IMR-90 (cell line): ENCODE data around the gene SCG5. TPM values are rescaled to one million over a fixed set of nuclear protein-coding genes. Genes with fewer than 3 reads are reported as not detected.

Experiments
- ATAC-seq: fragments of 200-7000 bp; cut with Tn5 transposase; 2 replicates; pipeline ENCODE4 v1.9.1; 2020; ENCODE audit warnings: low read depth, mild to moderate bottlenecking, moderate library complexity
- BruUV-seq: library from RNA; stranded (reverse); fragments of 400-500 nt; replicated peaks from 2 replicates; lab custom pipeline; 2021; lab: Mats Ljungman, UMichigan
- CTCF ChIA-PET: fragments of 300-600 bp; formaldehyde crosslinking; extraction: SDS; loops from one replicate; lab custom pipeline; 2021; ENCODE audit warnings: antibody characterized with exemption; lab: Yijun Ruan, JAX
- POLR2A ChIA-PET: fragments of 300-600 bp; sonication (Branson Sonifier 250); formaldehyde crosslinking; loops from one replicate; lab custom pipeline; 2022; ENCODE audit warnings: antibody characterized with exemption; ENCODE audit not compliant: unreplicated experiment; lab: Charles Lee
- DNase-seq: peaks from one replicate; pipeline ENCODE4 v3.0.0; 2013
- H2AFZ ChIP-seq: replicated peaks from 2 replicates; pipeline ENCODE3; 2013; ENCODE audit warnings: low read length, mild to moderate bottlenecking; ENCODE audit not compliant: poor library complexity
- H2AK5ac ChIP-seq: 2 replicates; pipeline ENCODE4 v1.6.1; 2013; ENCODE audit warnings: low read depth, low read length, inconsistent platforms
- H2AK9ac ChIP-seq: replicated peaks from 2 replicates; pipeline ENCODE3; 2013; ENCODE audit warnings: mild to moderate bottlenecking, low read depth, low read length, moderate library complexity; ENCODE audit not compliant: poor library complexity
- H2BK120ac ChIP-seq: 2 replicates; pipeline ENCODE4 v1.6.1; 2013; ENCODE audit warnings: low read depth, low read length, inconsistent platforms
- H2BK15ac ChIP-seq: 3 replicates; pipeline ENCODE4 v1.6.1; 2013; ENCODE audit warnings: low read depth, low read length, inconsistent platforms
- H2BK20ac ChIP-seq: 2 replicates; pipeline ENCODE4 v1.6.1; 2013; ENCODE audit warnings: low read depth, mild to moderate bottlenecking, inconsistent platforms, low read length, moderate library complexity
- H2BK5ac ChIP-seq: 2 replicates; pipeline ENCODE4 v1.6.1; 2013; ENCODE audit warnings: mild to moderate bottlenecking, low read depth, low read length, inconsistent platforms; ENCODE audit not compliant: poor library complexity, severe bottlenecking
- H3K14ac ChIP-seq: replicated peaks from 2 replicates; pipeline ENCODE4 v1.6.1; 2013; ENCODE audit warnings: low read depth, low read length, inconsistent platforms
- H3K18ac ChIP-seq: 2 replicates; pipeline ENCODE4 v1.6.1; 2013; ENCODE audit warnings: low read depth, low read length, control low read depth
- H3K23ac ChIP-seq: 2 replicates; pipeline ENCODE4 v1.6.1; 2013; ENCODE audit warnings: low read depth, low read length, inconsistent platforms
- H3K27ac ChIP-seq: 2 replicates; pipeline ENCODE4 v1.5.1; 2013; ENCODE audit warnings: mild to moderate bottlenecking, control low read depth, low read length; ENCODE audit not compliant: insufficient read depth
- H3K27me3 ChIP-seq: 2 replicates; pipeline ENCODE4 v1.6.1; 2013; ENCODE audit warnings: low read length; ENCODE audit not compliant: control insufficient read depth, insufficient read depth
- H3K36me3 ChIP-seq: 2 replicates; pipeline ENCODE4 v1.6.1; 2013; ENCODE audit warnings: low read length, mixed read lengths; ENCODE audit not compliant: control insufficient read depth, insufficient read depth
- H3K4ac ChIP-seq: 2 replicates; pipeline ENCODE4 v1.6.1; 2013; ENCODE audit warnings: low read depth, low read length, inconsistent platforms
- H3K4me1 ChIP-seq: 2 replicates; pipeline ENCODE4 v1.6.1; 2013; ENCODE audit warnings: low read length, mixed read lengths; ENCODE audit not compliant: control insufficient read depth, insufficient read depth
- H3K4me2 ChIP-seq: 2 replicates; pipeline ENCODE4 v1.6.1; 2013; ENCODE audit warnings: low read depth, mild to moderate bottlenecking, control low read depth, low read length, moderate library complexity
- H3K4me3 ChIP-seq: 2 replicates; pipeline ENCODE4 v1.5.1; 2013; ENCODE audit warnings: low read depth, mild to moderate bottlenecking, control low read depth, low read length, moderate library complexity; ENCODE audit not compliant: insufficient read depth
- H3K56ac ChIP-seq: 2 replicates; pipeline ENCODE4 v1.6.1; 2013; ENCODE audit warnings: low read length, inconsistent platforms; ENCODE audit not compliant: insufficient read depth; ENCODE audit errors: extremely low read depth
- H3K79me1 ChIP-seq, 2 experiments: 2 replicates each; pipeline ENCODE4 v1.6.1; 2013; ENCODE audit warnings: low read length in 2 of 2, inconsistent platforms in 1 of 2, low read depth in 1 of 2
- H3K9ac ChIP-seq: 2 replicates; pipeline ENCODE4 v1.6.1; 2013; ENCODE audit warnings: low read depth, low read length, control low read depth
- H3K9me1 ChIP-seq: 2 replicates; pipeline ENCODE4 v1.6.1; 2013; ENCODE audit warnings: low read length, inconsistent platforms; ENCODE audit not compliant: insufficient read depth
- H3K9me3 ChIP-seq: 2 replicates; pipeline ENCODE4 v1.6.1; 2013; ENCODE audit warnings: low read length; ENCODE audit not compliant: control insufficient read depth, insufficient read depth
- H4K20me1 ChIP-seq: 2 replicates; pipeline ENCODE4 v1.6.1; 2013; ENCODE audit warnings: low read length, inconsistent platforms; ENCODE audit not compliant: insufficient read depth
- H4K5ac ChIP-seq: 2 replicates; pipeline ENCODE4 v1.6.1; 2013; ENCODE audit warnings: mild to moderate bottlenecking, low read depth, low read length, control low read depth
- H4K8ac ChIP-seq, 2 experiments: 2 replicates each; pipeline ENCODE4 v1.6.1; 2013; ENCODE audit warnings: low read depth in 2 of 2, low read length in 2 of 2, control low read depth in 1 of 2, inconsistent platforms in 1 of 2
- H4K91ac ChIP-seq: 2 replicates; pipeline ENCODE4 v1.6.1; 2013; ENCODE audit warnings: low read depth, low read length, inconsistent platforms; ENCODE audit not compliant: insufficient read depth
- BHLHE40 ChIP-seq: fragments of 150-350 bp; IDR thresholded peaks from 2 replicates; pipeline ENCODE4 v1.6.1; 2016; ENCODE audit warnings: mild to moderate bottlenecking, low read depth, low read length
- CEBPB ChIP-seq: IDR thresholded peaks from 2 replicates; pipeline ENCODE4 v1.6.1; 2012; ENCODE audit warnings: low read depth, low read length, improper control_type of control experiment
- FOS ChIP-seq: fragments of 150-350 bp; IDR thresholded peaks from 2 replicates; pipeline ENCODE4 v1.6.1; 2016; ENCODE audit warnings: low read depth, low read length
- MAZ ChIP-seq: IDR thresholded peaks from 2 replicates; pipeline ENCODE4 v1.6.1; 2012; ENCODE audit warnings: low read depth, mild to moderate bottlenecking, low read length, improper control_type of control experiment, moderate library complexity, borderline replicate concordance
- MXI1 ChIP-seq: IDR thresholded peaks from 2 replicates; pipeline ENCODE4 v1.6.1; 2012; ENCODE audit warnings: low read depth, mild to moderate bottlenecking, low read length, moderate library complexity, borderline replicate concordance
- NFE2L2 ChIP-seq: fragments of 150-350 bp; IDR thresholded peaks from 2 replicates; pipeline ENCODE4 v1.6.1; 2016; ENCODE audit warnings: low read depth, mild to moderate bottlenecking, low read length
- POLR2A ChIP-seq: IDR thresholded peaks from 2 replicates; pipeline ENCODE4 v1.6.1; 2012; ENCODE audit warnings: mild to moderate bottlenecking, low read depth, low read length
- RAD21 ChIP-seq: IDR thresholded peaks from 2 replicates; pipeline ENCODE4 v1.6.1; 2012; ENCODE audit warnings: low read length, improper control_type of control experiment
- RCOR1 ChIP-seq: IDR thresholded peaks from 2 replicates; pipeline ENCODE4 v1.6.1; 2012; ENCODE audit warnings: mild to moderate bottlenecking, low read length, improper control_type of control experiment; ENCODE audit not compliant: insufficient replicate concordance
- SMC3 ChIP-seq: fragments of 150-350 bp; IDR thresholded peaks from 2 replicates; pipeline ENCODE4 v1.6.1; 2016; ENCODE audit warnings: low read depth, mild to moderate bottlenecking, antibody characterized with exemption, low read length, moderate library complexity
- USF2 ChIP-seq: fragments of 150-350 bp; IDR thresholded peaks from 2 replicates; pipeline ENCODE4 v1.6.1; 2017; ENCODE audit warnings: mild to moderate bottlenecking, antibody characterized with exemption, low read length, low read depth
- WGBS, 2 experiments: methylation state at CpG; one replicate each; pipeline versions ENCODE4 v1.1.5 to v1.1.7; 2013; ENCODE audit warnings: missing lambda C conversion rate in 2 of 2; ENCODE audit not compliant: insufficient read length in 1 of 2; ENCODE audit errors: extremely low coverage in 2 of 2; 5-methylcytosine and 5-hydroxymethylcytosine counted together
- dilution Hi-C: fragments of 300-500 bp; cut with HindIII; formaldehyde crosslinking; loops from one replicate; pipeline ENCODE4 v1.14.3; 2018; ENCODE audit warnings: low sequenced_read_pairs; ENCODE audit not compliant: unreplicated experiment
- in situ Hi-C: fragments of 300-500 bp; cut with MboI; formaldehyde crosslinking; loops from 3 replicates; pipeline ENCODE4 v1.14.3; 2019; ENCODE audit warnings: low sequenced_read_pairs, inconsistent platforms, mixed read lengths
- intact Hi-C: fragments of 100-400 bp; cut with micrococcal nuclease; formaldehyde crosslinking; loops from 2 replicates; pipeline ENCODE4 v1.10.0; 2022
- polyA plus RNA-seq, 3 experiments: library from polyadenylated mRNA; depleted of rRNA; stranded (reverse); fragments of >200 nt; gene quantifications; 2 replicates each; pipeline ENCODE4 v1.2.3, GENCODE V29; 2012; ENCODE audit warnings: low replicate concordance in 1 of 3
- total RNA-seq: library from RNA; depleted of rRNA; stranded (reverse); fragments of >200 nt; gene quantifications from 2 replicates; pipeline ENCODE4 v1.2.3, GENCODE V29; 2012
- TF ChIP-seq, protein P1 (sequence below): conservative IDR thresholded peaks from 2 replicates; pipeline ENCODE4 v1.5.1; 2012; ENCODE audit warnings: mild to moderate bottlenecking, low read depth, low read length, improper control_type of control experiment
- TF ChIP-seq, protein P2 (sequence below): fragments of 150-350 bp; IDR thresholded peaks from 2 replicates; pipeline ENCODE4 v1.6.1; 2016; ENCODE audit warnings: low read depth, mild to moderate bottlenecking, low read length, moderate library complexity, borderline replicate concordance

SCG5 gene
- total and polyA plus RNA-seq, 2 of the 4 experiments (the other 2 are of a cell fraction), result 7.9 to 16.8 TPM

- Histone ChIP-seq H2AFZ (no peak overlapping the region), H4K8ac (no peak overlapping the region), H3K14ac (peak overlapping the region; percentile 46; the same call in 1 of the 2 replicates), H2BK20ac (peak overlapping the region; percentile 70), H3K18ac (peak overlapping the region; percentile 27; the same call in 1 of the 2 replicates), H3K4ac (peak overlapping the region; percentile 61; the same call in 1 of the 2 replicates), H3K79me1 (peaks cover 0 to 5% of the 10 kb centered on the region in 2 experiments; a peak in 1 of 4 replicates), H3K56ac (no peak overlapping the region), H4K5ac (no peak overlapping the region; the same call in none of the 2 replicates), H3K9me1 (no peaks in the 10 kb centered on the region), H3K4me2 (no peak overlapping the region), H3K4me3 (no peak overlapping the region), H2BK15ac (peak overlapping the region; percentile 68; the same call in 1 of the 3 replicates), H3K9ac (no peak overlapping the region), H2AK5ac (peak overlapping the region; percentile 78), H4K20me1 (no peaks in the 10 kb centered on the region), H4K91ac (peak overlapping the region; percentile 43; the same call in 1 of the 2 replicates), H3K27me3 (no peaks in the 10 kb centered on the region), H2BK120ac (peak overlapping the region; percentile 36), H3K36me3 (no peaks in the 10 kb centered on the region), H3K23ac (0 out of 2 replicates have a peak overlapping the region, but pooled peaks have one; percentile 48), H3K9me3 (no peaks in the 10 kb centered on the region), H3K4me1 (peaks cover 8% of the 10 kb centered on the region), H2AK9ac (no peak overlapping the region), H2BK5ac (no peak overlapping the region), H3K27ac (no peak overlapping the region)
- intact Hi-C loops, result no loop called here
- 86% methylated on average over 7 of the region's 29 CpGs; no CpG with 5 or more reads in 1 of the 2 experiments for WGBS, 2 experiments
- DNase-seq (no peak), ATAC-seq (no peak)
- POLR2A ChIA-PET, result no interaction called here
- CTCF ChIA-PET, result interaction anchor here (1.0 kb wide), 1 partner anchor 9 kb away, joined by 4 read pairs; no protein-coding TSS in a partner anchor
- dilution Hi-C loops, result no loop called here
- in situ Hi-C loops, result no loop called here
- BruUV-seq, result no TSS peak
- TF ChIP-seq CEBPB, result no peak
- TF ChIP-seq MXI1, result no peak
- TF ChIP-seq BHLHE40, result no peak
- no peak for TF ChIP-seq FOS
- TF ChIP-seq POLR2A, result no peak
- TF ChIP-seq, protein P1, sequence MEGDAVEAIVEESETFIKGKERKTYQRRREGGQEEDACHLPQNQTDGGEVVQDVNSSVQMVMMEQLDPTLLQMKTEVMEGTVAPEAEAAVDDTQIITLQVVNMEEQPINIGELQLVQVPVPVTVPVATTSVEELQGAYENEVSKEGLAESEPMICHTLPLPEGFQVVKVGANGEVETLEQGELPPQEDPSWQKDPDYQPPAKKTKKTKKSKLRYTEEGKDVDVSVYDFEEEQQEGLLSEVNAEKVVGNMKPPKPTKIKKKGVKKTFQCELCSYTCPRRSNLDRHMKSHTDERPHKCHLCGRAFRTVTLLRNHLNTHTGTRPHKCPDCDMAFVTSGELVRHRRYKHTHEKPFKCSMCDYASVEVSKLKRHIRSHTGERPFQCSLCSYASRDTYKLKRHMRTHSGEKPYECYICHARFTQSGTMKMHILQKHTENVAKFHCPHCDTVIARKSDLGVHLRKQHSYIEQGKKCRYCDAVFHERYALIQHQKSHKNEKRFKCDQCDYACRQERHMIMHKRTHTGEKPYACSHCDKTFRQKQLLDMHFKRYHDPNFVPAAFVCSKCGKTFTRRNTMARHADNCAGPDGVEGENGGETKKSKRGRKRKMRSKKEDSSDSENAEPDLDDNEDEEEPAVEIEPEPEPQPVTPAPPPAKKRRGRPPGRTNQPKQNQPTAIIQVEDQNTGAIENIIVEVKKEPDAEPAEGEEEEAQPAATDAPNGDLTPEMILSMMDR, result no peak
- TF ChIP-seq MAZ, result no peak
- TF ChIP-seq RAD21, result no peak
- TF ChIP-seq, protein P2, sequence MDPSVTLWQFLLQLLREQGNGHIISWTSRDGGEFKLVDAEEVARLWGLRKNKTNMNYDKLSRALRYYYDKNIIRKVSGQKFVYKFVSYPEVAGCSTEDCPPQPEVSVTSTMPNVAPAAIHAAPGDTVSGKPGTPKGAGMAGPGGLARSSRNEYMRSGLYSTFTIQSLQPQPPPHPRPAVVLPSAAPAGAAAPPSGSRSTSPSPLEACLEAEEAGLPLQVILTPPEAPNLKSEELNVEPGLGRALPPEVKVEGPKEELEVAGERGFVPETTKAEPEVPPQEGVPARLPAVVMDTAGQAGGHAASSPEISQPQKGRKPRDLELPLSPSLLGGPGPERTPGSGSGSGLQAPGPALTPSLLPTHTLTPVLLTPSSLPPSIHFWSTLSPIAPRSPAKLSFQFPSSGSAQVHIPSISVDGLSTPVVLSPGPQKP, result no peak
- TF ChIP-seq RCOR1, result no peak
- TF ChIP-seq USF2, result no peak
- no peak for TF ChIP-seq SMC3
- TF ChIP-seq NFE2L2, result no peak
Observed at GRCh38 chr15:32671339-32672325, 30.1 kb downstream of the SCG5 start.
